CD4-positive, alpha-beta T cell treated with Interleukin-17A for 4 hours (primary cell): ENCODE measurements around the gene NETO2.
"Not testable (repeated sequence)": the region's sequence is repeated elsewhere in the genome, so short reads cannot be mapped to it uniquely, and the experiment has no call there.

Experiments
- DNase-seq: peaks from one replicate; pipeline ENCODE4 v3.0.0-alpha.2; 2020; ENCODE audit warnings: mixed read lengths

Gene NETO2, protein sequence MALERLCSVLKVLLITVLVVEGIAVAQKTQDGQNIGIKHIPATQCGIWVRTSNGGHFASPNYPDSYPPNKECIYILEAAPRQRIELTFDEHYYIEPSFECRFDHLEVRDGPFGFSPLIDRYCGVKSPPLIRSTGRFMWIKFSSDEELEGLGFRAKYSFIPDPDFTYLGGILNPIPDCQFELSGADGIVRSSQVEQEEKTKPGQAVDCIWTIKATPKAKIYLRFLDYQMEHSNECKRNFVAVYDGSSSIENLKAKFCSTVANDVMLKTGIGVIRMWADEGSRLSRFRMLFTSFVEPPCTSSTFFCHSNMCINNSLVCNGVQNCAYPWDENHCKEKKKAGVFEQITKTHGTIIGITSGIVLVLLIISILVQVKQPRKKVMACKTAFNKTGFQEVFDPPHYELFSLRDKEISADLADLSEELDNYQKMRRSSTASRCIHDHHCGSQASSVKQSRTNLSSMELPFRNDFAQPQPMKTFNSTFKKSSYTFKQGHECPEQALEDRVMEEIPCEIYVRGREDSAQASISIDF

DNA sequence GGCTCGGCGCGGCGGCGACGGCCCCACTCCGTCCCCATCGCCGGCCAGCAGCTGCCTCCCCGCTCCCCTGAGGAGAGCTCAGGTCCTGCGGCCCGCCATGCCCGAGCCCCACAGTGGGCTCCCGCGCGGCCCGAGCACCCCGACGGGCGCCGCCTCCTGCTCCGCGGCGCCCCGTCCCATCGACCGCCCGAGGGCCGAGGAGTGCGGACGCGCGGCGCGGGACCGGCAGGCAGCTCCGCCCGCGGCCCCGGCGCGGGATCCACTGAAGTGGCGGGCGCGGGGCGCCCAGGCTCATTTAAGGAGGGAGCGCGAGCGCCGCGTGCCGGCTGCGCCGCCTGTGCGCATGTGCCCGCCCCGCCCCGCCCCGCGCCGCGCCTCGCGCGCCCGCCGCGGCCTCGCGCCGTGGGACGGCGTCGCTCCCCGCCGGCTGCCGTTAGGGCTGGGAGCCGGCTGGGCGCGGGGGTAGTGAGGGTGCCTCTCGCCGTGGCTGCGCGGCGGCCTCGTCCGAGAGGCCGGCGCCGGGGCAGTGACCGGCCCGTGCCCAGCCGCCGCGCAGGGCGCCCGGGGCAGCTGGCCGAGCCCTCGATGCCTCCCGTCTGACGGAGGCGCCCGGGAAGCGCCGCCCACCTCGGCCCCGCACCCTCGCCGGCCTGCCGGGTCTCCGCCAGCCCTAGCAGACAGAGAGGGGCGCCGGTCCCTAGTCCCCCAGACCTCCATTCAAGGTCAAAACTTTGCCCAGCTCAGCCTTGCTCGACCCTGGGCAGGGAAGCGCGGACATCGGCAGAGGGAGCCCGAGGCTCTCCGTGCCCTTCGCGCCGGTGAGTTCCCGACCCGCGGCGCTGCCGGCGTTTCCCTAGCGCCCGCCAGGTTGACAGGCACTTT lies at the start of gene NETO2:
NETO2 (minus strand) TSS at position 269 of the 882 bp plus-strand sequence. CDS start 333 bp downstream, outside the sequence.
- peak; percentile 72 for DNase-seq

DNA sequence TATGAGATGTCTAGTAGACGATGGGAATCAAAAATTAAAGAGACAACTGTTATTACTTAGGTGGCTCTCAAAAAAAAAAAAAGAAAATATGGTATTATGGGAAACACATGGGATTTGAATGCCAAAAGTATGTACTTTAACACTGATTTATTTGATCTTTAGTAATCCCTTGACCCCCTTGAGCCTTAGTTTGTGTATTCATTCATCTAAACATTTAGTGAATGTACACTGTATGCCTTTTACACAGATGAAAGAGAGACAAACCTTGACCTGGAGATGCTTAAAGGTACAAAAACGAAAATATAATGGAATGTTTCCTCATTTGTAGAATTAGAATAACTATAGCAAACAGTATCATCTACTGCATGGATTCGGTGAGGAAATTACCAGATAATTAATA lies 38.6 kb upstream of the NETO2 start:
- no peak for DNase-seq

DNA sequence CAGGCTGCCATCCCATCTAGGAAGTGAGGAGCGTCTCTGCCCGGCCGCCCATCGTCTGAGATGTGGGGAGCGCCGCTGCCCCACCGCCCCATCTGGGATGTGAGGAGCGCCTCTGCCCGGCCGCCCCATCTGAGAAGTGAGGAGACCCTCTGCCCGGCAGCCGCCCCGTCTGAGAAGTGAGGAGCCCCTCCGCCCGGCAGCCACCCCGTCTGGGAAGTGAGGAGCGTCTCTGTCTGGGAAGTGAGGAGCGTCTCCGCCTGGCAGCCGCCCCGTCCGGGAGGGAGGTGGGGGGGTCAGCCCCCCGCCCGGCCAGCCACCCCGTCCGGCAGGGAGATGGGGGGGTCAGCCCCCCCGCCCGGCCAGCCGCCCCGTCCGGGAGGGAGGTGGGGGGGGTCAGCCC lies 37.3 kb upstream of the NETO2 start:
- not testable (repeated sequence) for DNase-seq

DNA sequence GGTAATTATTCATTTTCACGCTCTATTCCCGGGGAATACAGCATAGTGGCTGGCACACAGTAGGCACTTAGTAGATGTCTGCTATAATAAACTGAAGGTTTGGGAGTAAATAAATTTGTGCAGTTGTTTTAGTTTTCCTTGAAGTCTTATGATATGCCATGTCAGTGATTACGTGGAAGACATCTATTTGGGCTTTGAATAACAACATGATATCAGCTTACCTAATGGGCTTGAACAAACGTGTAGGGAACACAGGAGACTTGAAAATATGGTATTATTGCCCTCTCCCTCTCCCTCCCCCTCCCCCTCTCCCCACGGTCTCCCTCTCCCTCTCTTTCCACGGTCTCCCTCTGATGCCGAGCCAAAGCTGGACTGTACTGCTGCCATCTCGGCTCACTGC lies 36.3 kb upstream of the NETO2 start:
- no peak for DNase-seq

DNA sequence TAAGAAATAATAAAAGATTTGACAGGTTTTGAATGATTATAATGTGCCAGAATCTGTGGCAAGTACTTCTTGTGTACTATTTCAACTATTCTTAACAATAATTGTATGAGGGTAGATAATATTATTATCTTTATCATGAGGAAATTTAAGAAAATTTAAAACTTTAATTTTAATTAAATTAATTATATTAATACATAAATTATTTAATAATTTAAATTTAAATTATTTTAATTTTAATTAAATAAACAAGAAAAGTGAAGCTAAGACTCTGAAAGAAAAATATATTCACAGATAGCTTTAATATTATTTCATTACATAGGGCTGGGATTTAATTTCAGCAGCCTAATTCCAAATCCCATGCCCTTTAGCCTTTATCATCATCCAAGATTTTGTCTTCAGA lies 31.4 kb upstream of the NETO2 start:
- no peak for DNase-seq

DNA sequence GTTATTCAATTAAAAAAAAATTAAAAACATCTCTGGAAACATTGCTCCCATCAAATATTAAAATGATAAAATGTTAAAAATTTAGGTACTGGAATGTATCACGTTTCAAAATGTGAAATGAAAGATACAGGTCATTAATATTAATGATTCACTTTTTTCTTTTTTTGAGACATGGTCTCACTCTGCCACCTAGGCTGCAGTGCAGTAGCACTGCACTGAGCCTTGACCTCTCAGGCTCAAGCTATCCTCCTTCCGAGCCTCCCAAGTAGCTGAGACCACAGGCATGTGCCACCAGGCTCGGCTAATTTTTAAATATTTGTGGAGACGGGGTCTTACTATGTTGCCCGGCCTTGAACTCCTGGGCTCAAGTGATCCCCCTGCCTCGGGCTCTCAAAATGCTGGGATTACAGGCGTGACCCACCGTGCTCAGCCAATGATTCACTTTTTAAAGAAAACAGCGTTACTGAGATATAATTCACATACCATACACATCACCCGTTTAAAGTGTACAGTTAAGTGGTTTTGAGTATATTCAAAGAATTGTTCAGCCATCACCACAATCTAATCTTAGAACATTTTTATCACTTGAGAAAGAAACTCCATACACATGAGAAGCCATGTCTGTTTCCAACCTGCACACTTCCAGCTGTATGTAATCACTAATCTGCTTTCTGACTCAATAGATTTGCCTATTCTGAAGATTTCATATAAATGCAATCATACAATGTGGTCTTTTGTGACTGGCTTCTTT lies 19.1 kb upstream of the NETO2 start:
- DNase-seq: no peak

DNA sequence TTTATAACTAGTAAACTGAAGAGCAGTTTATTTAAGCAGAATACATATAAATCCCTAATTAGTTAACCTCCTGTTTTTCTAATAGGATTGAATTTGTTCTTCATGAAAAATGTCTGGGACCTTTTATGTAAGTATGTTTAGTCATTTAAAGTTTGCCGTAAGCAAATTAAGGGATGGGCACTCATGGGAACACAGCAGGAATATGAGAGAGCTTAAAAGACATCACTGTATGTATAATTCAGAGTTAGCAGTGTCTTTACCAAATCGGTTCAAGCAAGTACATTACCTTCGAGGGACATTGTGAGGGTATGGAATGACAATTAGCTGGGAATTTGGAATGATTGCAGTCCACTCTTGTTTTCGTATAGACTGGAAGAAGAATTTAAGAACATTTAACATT lies 17.7 kb upstream of the NETO2 start:
- no peak for DNase-seq

DNA sequence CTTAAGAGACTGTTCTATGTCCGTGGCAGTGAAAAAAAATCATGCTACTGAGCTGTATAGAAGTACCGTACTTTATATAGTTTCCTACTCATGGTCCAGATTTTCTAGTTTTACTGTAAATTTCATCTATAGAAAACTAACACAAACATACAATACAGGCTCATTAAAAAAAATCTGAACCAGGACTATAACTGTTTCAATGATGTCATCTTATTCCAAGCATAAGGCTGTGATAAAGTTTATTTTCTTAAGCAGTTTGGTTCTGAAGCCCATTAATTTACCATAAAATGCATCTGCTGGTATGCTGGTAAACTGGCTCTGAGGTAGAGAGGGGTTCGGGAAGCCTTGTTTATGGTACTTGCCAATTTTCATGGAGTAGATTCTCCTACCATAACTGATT lies 16.7 kb upstream of the NETO2 start:
- no peak for DNase-seq

DNA sequence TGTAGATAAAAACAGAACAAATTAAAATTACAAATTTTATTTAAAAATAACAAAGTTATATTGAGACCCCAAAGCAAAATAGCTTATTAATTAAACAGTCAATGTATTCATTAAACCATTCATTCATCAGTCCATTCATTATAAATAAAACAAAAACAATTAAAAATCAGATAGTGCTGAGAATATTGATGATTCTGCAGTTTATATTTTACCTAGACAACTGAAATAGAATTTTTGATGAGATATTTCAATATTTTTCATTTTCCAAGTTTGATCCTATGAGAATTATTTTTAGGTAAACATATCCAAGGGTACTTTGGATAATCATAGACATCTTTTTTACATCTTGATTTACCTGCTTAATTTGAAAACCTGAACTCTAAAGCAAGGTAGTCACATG lies 15.2 kb upstream of the NETO2 start:
- DNase-seq: no peak

DNA sequence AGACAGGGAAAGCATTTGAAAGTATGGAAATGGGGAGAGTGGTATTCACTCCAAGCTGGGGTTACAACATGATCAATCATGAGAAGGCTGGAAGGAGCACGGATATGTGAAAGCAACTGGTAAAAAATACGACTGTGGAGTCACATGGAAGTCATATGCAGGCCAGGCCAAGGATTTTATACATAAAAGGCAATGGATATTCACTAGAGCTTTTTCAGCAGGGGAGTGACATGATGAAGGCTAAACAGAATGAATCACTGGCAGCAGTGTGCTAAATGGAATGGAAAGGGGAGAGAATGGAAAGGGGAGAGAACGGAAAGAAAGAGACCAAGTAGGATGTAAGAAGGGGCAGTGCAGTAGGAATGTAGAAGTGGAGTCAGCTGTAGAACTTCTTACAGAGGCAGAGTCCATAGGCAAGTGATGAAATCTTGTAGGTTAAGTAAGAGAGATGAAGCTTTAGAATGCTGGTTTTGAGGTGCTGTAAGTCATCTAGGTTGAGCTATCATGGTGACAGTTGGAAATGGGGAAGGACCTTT lies 13.0 kb upstream of the NETO2 start:
- no peak for DNase-seq

DNA sequence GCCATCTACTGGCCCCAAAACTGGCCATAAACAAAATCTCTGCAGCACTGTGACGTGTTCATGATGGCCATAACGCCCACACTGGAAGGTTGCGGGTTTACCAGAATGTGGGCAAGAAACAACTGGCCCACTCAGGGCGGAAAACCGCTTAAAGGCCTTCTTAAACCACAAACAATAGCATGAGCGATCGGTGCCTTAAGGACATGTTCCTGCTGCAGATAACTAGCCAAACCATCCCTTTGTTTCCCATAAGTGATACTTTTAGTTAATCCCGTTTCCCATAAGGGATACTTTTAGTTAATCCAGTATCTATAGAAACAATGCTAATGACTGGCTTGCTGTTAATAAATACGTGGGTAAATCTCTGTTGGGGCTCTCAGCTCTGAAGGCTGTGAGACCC lies 8.8 kb upstream of the NETO2 start:
- not testable (repeated sequence) for DNase-seq

DNA sequence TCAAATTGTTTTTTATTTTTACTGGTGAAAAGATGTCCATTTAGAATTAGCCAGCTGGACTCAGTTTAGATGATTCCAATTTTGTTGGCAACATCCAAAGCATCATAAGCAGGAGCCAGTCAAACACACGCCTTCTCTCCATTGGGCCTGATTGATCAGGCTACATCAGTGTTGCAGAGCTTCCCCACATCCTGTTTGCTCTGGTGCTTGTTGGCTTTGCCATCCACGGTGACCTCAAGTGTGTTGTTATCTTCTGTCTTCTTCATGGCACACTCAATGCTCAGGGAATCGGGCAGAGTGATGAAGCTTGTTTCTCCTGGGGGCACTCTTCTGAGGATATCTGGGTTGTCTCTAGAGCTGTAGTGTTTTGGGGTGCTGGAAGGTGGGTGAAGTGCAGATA lies 6.3 kb upstream of the NETO2 start:
- DNase-seq: no peak

DNA sequence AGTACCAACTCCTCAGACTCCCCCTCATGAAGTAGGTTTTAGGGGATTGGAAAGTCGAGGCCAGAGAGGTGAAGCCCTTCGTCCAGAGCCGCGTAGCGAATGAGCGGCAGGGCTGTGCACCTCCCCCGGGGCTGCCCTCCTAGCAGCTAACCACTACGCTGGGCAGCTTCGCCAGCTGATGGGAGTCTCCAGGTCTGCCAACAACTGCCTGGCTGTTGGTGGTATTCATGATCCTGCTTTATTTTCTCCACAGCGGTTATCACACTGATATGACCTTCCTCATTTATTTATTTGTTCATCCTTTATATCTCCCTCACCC lies 773 bp upstream of the NETO2 start:
- no peak for DNase-seq

DNA sequence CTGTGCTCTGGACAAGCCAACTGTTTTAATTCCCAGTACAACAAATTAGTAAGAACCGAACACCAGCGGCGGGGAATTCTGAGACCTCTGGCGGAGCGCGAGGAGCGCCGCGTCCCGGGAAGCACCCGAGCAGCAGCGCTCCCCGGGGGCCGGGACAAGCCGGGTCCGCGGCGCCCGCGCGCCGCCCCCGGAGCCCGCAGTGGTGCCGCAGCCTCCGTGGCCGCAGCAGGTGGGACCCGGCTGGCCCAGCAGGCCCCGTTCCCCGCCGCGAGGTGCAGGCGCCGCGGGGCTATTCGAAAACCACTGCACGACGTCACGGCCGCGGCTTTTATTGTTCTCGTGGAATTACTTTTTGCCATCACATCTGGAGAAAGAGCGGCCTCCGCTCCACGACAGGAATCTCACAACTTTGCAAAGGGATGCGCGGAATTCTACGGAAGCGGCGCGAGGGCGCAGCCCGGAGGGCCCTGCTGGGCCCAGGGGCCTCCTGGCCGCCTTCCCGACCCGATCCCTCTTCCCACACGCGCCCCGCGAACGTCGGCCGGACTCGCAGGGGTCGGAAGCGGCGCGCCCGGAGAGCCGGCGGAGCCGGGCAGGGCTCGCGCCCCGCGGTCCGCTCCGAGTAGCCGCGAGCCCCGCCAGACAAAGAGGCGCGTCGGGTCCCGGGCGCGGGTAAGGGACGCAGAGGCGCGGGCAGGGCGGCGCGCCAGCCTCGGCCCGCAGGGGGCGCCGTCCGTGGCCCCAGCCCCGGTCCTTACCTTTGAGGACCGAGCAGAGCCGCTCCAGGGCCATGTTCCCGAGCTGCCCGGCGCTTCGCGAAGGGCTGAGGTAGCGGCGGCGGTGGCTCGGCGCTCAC lies 696 bp downstream of the NETO2 start:
- DNase-seq: peak; percentile 64

DNA sequence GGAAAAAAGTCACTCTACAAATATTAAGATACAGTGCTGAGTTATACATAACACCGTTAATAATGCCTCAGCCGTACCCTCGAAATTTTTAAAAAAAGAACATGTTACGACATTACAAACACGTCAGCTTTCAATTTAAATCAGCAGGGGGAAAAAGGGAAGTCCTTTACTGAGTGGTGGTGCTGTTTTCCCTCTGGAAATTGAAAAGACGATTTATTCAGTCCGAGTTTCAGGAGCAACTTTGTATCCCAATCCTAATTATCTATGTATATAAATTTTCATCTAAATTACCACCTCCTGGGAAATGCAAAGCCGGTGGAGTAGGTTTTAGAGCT lies 1.3 kb downstream of the NETO2 start:
- no peak for DNase-seq

DNA sequence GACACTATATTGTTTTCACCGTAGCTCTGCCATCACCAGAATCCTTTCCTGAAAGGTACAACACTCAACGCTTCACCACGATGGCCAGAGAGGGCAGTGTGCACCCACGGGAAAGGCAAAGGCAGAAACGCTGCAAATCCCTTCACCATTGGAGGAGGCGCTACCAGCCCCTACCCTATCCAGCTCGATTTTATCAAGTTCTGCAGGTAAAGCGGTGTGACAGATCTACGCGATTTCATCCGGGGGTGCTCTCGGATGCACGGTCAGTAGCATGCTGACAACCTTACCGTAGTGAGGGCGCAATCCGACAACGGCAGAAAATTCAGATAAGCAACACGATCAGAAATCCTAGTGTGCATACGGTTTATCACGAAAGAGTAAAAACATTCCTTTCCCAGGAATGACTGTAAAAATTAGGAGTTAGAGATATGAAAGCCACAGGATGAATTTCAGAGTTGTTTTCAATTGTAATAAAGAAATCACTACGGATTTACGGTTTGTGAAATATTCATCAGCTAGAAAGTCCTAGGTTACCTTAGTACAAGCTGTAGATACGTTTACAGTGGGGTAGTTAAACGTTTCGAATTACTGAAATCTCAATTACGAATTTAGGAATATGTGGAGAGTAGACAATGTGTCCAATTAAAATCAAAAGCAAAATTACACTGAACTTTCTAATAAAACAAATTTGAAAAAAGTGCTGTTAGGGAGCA lies 1.8 kb downstream of the NETO2 start:
- DNase-seq: peak; percentile 84

DNA sequence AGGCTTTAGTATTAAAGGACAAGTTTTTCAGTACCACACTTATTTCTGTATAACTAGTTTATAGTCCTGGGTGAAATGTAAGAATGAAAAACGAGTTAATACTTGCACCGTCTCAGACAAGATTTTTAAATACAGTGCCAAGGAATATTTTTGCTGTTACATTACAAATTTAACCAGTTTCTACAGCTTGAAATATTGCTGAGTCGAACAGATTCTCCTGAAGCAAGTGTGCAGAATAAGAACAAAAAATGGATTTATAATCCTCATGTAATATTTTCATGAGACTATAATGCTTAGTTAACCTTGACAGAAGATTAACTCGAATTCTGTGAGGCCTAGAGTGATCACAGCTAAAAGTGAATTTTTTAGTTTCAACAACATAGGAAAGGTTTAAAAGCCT lies 3.1 kb downstream of the NETO2 start:
- no peak for DNase-seq

DNA sequence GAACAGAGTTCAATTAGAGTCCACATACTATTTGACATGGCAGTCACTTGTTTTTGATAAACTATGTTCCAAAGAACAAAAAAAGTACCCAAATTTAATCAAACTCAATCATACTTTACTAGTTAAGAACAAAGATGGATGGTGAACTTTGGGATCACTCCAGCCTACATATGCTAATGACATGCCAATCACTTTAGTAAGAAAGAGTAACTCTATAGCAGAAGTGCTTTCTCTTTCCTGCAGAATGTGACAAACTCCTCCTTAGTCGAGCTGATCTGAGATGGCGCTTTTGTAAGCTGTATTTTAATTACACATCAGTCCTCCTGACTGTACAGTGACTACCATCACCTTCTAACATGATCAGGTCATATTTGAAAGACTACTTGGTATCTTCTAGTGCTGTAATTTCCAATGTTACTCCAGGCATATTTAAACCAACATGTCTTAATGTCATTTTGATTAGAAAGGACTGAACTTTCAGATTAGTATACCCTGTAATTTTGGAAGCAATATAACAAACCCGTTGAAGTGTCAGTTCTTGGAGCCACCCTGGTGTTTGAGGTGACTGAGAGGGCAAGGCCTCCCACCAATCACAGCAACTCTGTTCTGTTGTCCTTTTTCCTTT lies 4.1 kb downstream of the NETO2 start:
- no peak for DNase-seq

DNA sequence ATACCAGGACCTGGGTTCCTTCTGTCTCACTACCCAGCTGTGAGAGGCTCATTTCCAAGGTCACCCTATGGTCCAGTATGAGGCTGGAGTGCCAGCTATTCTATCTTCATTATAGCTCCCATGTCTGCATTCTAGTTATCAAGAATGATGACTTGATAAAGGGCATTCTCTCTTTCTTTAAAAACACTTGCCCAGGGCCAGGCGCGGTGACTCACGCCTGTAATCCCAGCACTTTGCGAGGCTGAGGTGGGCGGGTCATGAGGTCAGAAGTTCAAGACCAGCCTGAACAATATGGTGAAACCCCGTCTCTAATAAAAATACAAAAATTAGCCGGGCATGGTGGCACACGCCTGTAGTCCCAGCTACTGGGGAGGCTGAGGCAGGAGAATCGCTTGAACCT lies 5.8 kb downstream of the NETO2 start:
- DNase-seq: not testable (repeated sequence)

DNA sequence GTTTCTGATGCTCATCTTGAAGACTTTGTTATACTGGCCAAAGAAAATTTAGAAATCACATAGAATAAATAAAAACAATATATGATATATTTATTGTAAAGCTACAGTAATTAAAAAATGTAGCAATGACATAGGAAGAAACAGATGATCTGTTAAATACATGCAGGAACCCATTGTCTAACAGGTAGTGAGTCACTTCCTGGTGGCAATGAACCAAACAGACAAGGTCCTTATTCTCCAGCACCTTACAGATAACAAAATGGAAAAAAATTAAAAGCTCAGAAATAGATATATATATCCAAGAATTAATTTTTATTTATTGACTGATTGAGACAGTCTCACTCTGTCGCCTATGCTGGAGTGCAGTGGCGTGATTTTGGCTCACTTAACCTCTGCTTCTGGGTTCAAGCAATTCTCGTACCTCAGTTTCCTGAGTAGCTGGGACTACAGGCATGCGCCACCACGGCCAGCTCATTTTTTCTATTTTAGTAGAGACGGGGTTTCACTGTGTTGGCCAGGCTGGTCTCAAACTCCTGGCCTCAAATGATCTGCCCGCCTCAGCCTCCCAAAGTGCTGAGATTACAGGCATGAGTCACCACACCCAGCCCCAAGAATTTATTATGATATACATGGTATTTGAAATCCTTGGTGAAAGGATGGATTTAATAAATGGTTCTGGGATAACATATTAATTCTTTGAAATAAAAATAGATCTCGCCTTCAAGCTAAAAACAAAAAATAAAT lies 7.5 kb downstream of the NETO2 start:
- no peak for DNase-seq
